ENCODE data around the gene MIAT.
"Not testable (repeated sequence)": the region's sequence is repeated elsewhere in the genome, so short reads cannot be mapped to it uniquely, and the experiment has no call there.

The MIAT gene

DNA sequence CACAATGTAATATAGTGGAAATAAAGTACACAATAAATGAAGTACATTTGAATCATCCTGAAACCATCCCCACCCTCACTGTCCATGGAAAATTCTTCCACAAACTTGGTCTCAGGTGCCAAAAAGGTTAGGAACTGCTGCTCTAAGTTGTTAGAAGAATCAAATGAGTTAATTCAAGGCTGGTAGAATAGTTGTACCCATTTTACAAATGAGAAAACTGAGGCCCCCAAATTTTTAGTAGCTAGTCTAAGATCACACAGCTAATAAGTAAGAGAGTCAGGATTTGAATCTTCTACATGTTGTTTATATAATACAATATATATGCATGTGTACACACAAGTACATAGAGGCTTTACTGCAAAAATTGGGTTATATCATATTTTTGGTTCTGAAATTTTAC, 43.1 kb downstream of the MIAT start:
- DNase-seq (ENCODE audit: low read depth, low spot score): no peak

GRCh38 chr22:26700886-26701285, 43.5 kb downstream of the MIAT start:
- no peak for DNase-seq (ENCODE audit: low read depth, low spot score)

GRCh38 chr22:26701323-26701722, 43.9 kb downstream of the MIAT start:
- no peak for DNase-seq (ENCODE audit: low read depth, low spot score)

- peak; percentile 36 for DNase-seq (ENCODE audit: low read depth, low spot score)
Measured at GRCh38 chr22:26702906-26703830, 45.8 kb downstream of the MIAT start.

- not testable (repeated sequence) for DNase-seq (ENCODE audit: low read depth, low spot score)
Measured at GRCh38 chr22:26705379-26705778, 48.0 kb downstream of the MIAT start.

- no peak for DNase-seq (ENCODE audit: low read depth, low spot score)
Measured at GRCh38 chr22:26707090-26707489, 49.7 kb downstream of the MIAT start.

GRCh38 chr22:26707581-26707980, 50.2 kb downstream of the MIAT start:
- no peak for DNase-seq (ENCODE audit: low read depth, low spot score)

GRCh38 chr22:26708256-26709009, 51.0 kb downstream of the MIAT start:
- DNase-seq (ENCODE audit: low read depth, low spot score): no peak

DNA sequence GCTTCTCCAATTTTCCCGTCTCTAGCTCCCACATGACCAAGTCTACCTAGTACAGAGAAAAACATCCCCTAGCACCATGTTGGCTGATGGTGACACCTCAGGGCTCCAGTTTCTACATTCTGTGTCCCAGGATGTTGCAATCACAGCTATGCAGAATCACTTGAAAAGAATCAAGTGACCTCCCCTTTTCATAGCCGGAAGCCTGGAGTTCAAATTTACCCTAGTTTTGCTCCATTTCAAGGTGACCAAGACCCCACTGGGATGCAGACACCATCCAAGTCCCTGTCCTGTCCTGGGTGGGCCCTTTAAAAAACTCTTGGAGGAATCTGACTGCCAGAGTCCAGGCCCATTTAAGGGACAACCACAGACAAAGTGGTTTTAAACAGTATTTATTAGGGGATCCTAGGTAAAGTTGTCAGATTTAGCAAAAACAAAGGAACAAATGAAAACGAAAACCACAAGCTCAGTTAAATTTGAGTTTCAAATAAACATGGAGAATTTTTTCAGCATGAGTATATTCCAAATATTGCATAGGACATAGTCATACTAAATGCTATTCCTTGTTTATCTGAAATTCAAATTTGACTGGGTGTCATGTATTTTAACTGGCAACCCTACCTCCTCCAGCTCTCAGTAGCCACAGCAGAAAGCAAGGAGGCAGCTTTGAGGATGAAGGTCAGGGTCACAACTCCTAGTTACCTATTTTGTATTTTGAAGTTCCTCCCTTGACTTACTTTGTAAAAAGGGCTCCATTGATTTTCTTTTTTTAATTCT, 52.4 kb downstream of the MIAT start:
- DNase-seq (ENCODE audit: low read depth, low spot score): no peak

DNA sequence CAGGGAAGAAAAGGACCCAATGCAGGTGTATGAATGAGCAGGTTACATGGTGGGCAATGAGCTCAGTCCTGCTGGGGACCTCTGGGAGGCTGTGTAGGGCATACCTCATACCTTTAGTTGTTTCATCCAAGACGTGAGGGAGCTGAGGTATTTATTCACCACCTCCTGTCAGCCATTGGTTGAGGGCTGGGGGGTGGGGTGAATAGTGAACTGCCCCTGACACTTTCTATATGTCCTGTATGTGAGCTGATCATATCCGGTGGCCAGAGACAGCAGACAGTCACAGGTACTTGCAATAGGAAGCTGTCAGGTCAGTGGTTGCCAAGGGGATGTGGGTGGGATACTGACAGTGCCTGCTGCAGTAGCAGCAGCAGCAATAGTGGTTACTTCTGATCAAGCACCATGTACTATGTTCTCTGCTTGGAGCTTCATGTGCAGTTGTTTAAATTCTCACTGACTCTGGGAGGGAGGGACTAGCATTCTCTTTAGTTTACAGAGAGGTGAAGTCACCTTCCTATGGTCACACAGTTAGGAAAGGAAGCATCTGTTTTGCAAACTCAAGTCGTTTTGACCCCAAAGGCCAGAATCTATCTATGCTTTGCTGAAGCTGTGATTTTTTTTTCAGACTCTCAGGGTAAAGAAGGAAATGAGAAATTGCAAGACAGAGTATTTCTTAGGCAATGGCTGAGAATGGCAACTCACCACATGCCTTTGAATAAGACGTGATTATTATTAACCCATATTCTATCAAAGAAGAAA, 54.0 kb downstream of the MIAT start:
- no peak for DNase-seq (ENCODE audit: low read depth, low spot score)

GRCh38 chr22:26712158-26712557, 54.8 kb downstream of the MIAT start:
- DNase-seq (ENCODE audit: low read depth, low spot score): no peak

GRCh38 chr22:26713823-26714449, 56.5 kb downstream of the MIAT start:
- no peak for DNase-seq (ENCODE audit: low read depth, low spot score)

DNA sequence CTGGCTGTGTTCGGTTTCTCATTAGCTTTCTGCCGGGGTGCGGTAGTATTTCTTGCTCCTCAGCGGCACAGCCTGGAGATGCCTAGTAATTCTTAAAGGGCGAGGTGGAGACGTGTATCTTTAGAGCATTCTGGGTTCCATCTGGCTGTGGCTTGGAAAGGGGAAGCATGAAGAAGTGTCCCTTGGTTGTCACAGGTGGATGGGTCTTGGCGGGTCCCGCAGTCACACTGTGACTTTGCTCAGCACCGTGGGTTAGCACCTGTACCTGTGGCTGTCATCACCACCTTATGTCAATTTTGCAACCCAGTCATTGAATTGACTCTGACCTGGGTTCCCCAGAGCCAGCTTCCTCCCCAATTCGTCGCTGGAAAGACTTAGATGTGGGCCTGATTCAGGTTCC, 57.6 kb downstream of the MIAT start:
- no peak for DNase-seq (ENCODE audit: low read depth, low spot score)

DNA sequence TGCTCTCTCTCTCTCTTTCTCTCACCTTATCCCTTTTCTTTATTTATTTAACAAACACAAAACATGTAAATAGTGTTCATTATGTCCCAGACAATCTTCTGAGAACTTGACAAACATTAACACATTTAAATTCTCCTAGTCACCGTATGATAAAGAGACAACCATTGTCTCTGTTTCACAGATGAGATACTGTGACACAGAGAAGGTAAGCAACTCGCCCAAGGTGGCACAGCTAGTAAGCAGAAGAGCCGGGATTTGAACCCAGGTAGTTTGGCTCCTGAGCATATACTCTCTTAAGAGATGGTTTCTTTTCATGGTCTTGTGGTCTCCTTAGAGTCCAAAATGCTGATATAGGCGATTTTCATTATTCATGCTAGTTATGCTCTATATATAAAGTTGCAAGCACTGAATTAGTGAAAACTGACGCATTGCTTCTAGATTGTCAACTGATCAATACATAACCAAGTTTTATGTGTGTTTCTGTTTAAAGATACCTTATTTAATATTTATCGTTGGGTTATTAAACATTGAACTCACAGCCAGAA, 58.1 kb downstream of the MIAT start:
- DNase-seq (ENCODE audit: low read depth, low spot score): no peak

GRCh38 chr22:26718488-26718887, 61.1 kb downstream of the MIAT start:
- no peak for DNase-seq (ENCODE audit: low read depth, low spot score)

GRCh38 chr22:26718905-26719304, 61.5 kb downstream of the MIAT start:
- DNase-seq (ENCODE audit: low read depth, low spot score): no peak

DNA sequence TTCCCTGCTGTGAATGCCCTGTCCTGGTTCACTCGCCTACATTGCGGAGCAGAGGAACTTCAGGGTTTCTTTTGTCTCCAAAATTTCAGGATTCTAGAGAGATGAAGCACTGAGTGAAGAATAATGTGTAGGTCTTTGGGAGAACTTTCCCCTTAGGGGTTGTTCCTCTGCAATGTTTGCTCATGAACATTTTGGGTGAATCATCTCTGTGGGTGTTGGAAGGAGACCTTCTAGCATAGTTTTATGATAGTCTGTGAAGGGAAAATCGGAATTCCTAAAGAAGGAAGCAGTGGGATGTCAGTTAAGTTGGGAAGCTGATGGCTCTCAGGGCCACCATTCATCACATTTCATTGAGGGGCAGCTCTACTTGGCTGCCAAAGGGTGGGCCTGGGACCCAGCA, 64.8 kb downstream of the MIAT start:
- DNase-seq (ENCODE audit: low read depth, low spot score): no peak

- no peak for DNase-seq (ENCODE audit: low read depth, low spot score)
Measured at GRCh38 chr22:26724414-26724813, 67.0 kb downstream of the MIAT start.

- no peak for DNase-seq (ENCODE audit: low read depth, low spot score)
Measured at GRCh38 chr22:26725012-26725676, 67.8 kb downstream of the MIAT start.

Measured in brain pericyte (primary cell).